KOPT-K1 (cell line): Measurements from ENCODE around the gene EDC4.
"Not testable (repeated sequence)": the region's sequence is repeated elsewhere in the genome, so short reads cannot be mapped to it uniquely, and the experiment has no call there.

Source experiments
- H3K27ac ChIP-seq: fragments of 200-600 bp; sonication (generic); 2 replicates; pipeline ENCODE4 v1.5.1; 2016; ENCODE audit warnings: antibody characterized with exemption, mild to moderate bottlenecking, low read depth, low read length; ENCODE audit not compliant: poor library complexity, severe bottlenecking
- H3K36me3 ChIP-seq: fragments of 200-600 bp; sonication (generic); 2 replicates; pipeline ENCODE4 v1.5.1; 2017; ENCODE audit warnings: antibody characterized with exemption, mild to moderate bottlenecking, low read length, moderate library complexity; ENCODE audit not compliant: insufficient read depth
- H3K9me3 ChIP-seq: fragments of 200-600 bp; sonication (generic); 2 replicates; pipeline ENCODE4 v1.5.1; 2017; ENCODE audit warnings: antibody characterized with exemption, low read length, mild to moderate bottlenecking; ENCODE audit not compliant: insufficient read depth, poor library complexity, severe bottlenecking

EDC4 gene

DNA sequence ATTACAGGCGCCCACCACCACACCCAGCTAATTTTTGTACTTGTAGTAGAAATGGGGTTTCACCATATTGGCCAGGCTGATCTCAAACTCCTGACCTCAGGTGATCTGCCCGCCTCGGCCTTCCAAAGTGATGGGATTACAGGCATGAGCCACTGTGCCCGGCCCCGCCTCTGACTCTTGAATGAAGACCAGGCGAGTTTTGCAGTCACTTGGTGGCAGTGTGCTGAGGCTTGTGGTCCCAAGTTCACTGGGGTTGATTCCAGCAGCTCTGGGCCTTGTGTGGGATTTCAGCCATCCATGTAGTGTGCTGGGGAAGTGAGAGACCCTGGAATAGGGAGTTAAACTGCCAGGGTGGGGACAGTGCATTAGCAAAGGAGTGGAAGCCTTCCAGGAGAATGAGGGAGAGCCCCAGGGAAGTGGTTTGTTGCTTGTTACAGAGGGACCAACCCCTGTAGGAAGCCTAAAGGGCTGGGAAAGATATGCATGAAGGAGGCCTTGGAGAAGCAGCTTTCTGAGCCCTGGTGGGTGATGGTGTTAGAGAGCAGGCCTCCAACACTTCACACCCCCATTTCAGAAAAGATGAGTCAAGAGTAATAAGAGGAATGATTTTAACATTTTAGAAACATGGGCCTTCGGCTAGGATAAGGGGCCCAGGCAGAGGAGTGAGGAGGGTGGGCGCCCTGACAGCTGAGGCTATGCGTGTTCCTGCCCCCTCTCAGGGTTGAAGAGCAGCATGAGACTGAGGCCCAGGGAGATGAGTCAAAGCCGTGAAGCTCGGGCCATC lies 34.7 kb downstream of the EDC4 start:
- Histone ChIP-seq H3K36me3 (peaks cover 38% of the 10 kb centered on the region), H3K27ac (no peak overlapping the region), H3K9me3 (no peaks in the 10 kb centered on the region)

DNA sequence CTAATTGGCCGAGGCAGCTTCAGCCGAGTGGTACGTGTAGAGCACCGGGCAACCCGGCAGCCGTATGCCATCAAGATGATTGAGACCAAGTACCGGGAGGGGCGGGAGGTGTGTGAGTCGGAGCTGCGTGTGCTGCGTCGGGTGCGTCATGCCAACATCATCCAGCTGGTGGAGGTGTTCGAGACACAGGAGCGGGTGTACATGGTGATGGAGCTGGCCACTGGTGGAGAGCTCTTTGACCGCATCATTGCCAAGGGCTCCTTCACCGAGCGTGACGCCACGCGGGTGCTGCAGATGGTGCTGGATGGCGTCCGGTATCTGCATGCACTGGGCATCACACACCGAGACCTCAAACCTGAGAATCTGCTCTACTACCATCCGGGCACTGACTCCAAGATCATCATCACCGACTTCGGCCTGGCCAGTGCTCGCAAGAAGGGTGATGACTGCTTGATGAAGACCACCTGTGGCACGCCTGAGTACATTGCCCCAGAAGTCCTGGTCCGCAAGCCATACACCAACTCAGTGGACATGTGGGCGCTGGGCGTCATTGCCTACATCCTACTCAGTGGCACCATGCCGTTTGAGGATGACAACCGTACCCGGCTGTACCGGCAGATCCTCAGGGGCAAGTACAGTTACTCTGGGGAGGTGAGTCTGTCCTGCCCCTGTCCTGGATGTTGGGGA lies 36.3 kb downstream of the EDC4 start:
- Histone ChIP-seq H3K9me3 (no peaks in the 10 kb centered on the region), H3K27ac (no peak overlapping the region), H3K36me3 (peaks cover 34% of the 10 kb centered on the region)

GRCh38 chr16:67910158-67910557 lies 37.3 kb downstream of the EDC4 start:
- H3K27ac ChIP-seq = peak overlapping the region; percentile 8
- H3K36me3 ChIP-seq = peaks cover 34% of the 10 kb centered on the region
- no peaks in the 10 kb centered on the region for H3K9me3 ChIP-seq

DNA sequence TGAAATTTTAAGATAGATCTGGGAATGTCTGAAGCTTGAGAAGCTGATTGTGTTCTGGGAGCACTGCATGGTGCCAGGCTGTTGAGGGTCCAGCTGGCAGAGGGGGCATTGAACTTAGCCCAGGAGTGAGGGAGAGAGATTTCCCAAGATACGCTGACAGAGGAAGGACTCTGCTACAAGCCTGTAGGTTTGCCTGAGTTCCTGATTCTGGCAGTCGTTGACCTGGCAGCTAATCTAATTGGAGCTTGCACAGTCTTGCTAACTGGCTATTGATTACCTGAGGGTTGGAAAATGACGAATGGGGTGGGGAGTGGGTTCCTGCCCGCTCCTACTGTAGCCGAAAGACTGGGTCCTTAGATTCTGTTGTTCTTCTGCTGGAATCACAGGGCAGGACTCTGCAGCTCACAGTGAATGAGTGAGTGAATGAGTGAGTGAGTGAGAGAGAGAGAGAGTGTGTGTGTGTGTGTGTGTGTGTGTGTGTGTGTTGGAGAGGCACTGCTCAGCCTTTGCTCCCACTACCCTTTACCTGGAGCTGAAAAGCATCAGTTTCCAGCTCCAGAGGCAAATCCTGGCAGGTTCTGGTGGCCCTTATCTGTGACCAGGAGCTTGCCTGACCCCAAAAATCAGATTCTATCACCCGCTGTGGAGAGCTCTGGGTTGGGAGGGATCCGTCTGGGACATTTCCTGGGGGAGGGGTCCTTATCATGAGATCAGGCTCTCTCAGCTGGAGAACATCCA lies 42.1 kb downstream of the EDC4 start:
- H3K9me3 ChIP-seq = no peaks in the 10 kb centered on the region
- H3K27ac ChIP-seq = no peak overlapping the region
- peaks cover 36% of the 10 kb centered on the region for H3K36me3 ChIP-seq

DNA sequence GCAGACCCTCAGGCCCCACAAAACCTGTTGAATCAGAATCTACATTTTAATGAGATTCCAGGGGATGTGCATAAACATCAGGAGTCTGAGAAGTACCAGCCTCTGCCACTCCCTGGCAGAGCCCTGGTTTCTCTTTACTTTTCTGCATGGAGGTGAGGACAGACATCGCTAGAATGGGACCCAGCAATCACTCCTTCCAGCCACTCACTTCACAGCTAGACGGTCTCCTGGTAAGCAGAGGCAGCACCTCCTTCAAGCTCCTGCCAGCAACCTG lies 42.6 kb downstream of the EDC4 start:
- peaks cover 36% of the 10 kb centered on the region for H3K36me3 ChIP-seq
- H3K9me3 ChIP-seq, H3K27ac ChIP-seq: not testable (repeated sequence)

GRCh38 chr16:67915831-67916723 lies 43.2 kb downstream of the EDC4 start:
- Histone ChIP-seq H3K36me3 (peaks cover 31% of the 10 kb centered on the region), H3K9me3 (no peaks in the 10 kb centered on the region), H3K27ac (no peak overlapping the region)

DNA sequence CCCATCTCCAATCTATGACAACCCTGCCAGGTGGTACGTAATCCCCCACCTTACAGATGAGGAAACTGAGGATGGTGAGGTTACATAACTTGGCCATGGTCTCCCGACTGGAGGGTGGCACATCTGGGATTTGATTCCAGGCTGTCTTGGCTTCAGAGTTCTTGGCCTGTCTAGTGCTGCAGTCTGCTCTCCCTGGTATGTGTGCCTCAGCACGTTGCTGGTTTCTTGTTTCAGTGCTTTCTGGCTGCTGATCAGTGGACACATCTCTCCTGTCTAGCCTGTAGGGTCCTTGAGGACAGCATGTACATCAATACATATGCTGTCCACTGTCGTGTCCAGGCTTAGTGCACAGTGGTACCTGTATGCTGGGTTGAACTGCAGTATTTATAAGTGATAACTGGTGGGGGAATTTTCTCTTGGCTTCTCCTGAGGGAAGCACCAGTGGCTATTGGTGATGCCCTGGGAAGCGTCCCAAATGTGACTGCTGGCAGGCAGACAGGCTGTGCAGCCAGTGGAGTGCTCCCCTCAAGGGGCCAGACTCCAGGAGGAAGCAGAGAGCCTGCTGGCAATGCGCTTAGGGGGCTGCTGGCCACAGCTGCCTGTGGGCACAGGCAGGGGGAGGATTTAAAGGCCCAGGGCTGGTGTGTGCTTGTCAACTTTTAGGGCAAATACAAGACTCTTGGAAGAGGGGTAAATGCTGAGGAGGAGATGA lies 44.4 kb downstream of the EDC4 start:
- H3K27ac ChIP-seq = no peak overlapping the region
- no peaks in the 10 kb centered on the region for H3K9me3 ChIP-seq

DNA sequence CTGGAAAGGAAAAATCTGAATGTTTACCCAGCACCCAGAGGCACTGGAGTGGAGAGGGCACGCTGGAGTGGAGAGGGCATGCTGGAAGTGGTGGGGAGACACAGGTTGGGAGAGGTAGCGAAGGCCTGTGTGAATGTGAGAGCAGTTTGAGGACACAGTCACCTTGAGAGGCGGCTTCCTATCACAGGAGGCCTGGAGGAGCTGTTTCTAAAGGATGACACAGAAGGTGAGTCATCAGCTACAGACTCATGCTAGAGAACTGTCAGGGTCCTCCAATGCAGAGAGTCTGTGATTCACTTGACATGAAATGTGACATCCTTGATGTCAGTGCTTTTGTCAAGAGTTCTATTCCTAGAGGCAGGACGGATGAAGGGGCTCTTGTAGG lies 45.0 kb downstream of the EDC4 start:
- H3K9me3 ChIP-seq = no peaks in the 10 kb centered on the region
- H3K27ac ChIP-seq = no peak overlapping the region
- peaks cover 30% of the 10 kb centered on the region for H3K36me3 ChIP-seq

More for the DNA sequence above, 44.4 kb downstream of the EDC4 start:
- peaks cover 25% of the 10 kb centered on the region for H3K36me3 ChIP-seq

- Histone ChIP-seq H3K36me3 (peaks cover 41% of the 10 kb centered on the region), H3K9me3 (no peaks in the 10 kb centered on the region), H3K27ac (no peak overlapping the region)
Measured at GRCh38 chr16:67919622-67920221, 46.9 kb downstream of the EDC4 start.

- Histone ChIP-seq H3K36me3 (peaks cover 44% of the 10 kb centered on the region; the same call in 1 of the 2 replicates), H3K9me3 (no peaks in the 10 kb centered on the region), H3K27ac (no peak overlapping the region)
Measured at GRCh38 chr16:67922221-67922620, 49.4 kb downstream of the EDC4 start.

DNA sequence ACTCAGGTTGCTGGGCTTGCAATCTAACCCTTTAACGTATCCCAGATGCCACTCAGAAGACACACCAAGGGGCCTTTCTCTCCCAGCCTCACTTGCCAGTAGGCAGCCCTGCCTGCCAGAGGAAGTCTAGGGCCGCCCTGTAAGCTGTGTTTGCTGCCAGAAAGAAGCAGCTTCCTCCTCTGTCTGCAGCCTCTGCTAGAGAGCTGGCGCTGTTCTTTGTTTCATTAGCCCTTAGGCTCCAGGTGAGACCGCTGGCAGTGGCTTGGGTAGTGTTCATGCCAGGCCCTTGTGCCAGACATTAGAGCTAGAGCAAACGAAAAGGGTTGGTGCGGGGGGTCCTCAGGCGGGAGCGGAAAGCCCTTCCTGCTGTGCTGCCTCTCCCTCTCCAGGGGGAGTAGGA lies 49.9 kb downstream of the EDC4 start:
- H3K27ac ChIP-seq = no peak overlapping the region
- H3K9me3 ChIP-seq = no peaks in the 10 kb centered on the region
- H3K36me3 ChIP-seq = peaks cover 49% of the 10 kb centered on the region; the same call in 1 of the 2 replicates

DNA sequence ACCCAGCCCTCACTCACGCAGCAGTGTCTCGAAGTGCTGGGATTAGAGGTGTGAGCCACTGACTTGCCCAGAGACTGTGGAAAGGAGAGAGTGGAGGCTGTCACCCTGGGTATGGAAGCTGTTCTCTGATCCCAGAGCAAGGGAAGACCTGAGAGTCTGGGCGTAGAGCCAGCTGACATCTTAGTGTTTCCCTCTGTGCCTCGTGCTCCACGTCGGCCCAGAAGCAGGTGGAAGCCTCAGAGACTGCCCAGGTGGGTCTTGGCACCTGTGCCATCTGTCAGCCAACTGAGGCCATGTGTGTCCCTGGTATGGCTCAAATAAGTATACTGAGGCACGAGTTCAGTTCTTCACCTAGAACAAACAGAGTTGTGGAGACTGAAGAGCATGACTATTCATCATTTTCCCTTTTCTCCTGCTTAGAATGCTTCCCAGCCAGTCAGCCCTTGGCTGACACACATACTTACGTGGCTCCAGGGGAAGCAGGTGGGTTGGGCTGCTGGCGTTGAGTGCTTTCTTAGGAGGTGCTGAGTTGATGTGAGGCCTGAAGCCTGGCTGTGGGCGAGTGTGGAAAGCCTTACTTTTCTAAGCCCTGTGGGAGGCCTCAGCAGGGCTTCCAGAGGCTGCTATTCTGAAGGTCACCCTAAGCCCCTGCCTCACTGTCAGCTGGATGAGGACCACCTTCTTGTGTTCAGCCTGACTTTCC lies 50.7 kb downstream of the EDC4 start:
- Histone ChIP-seq H3K9me3 (no peaks in the 10 kb centered on the region), H3K27ac (no peak overlapping the region), H3K36me3 (peaks cover 56% of the 10 kb centered on the region)

DNA sequence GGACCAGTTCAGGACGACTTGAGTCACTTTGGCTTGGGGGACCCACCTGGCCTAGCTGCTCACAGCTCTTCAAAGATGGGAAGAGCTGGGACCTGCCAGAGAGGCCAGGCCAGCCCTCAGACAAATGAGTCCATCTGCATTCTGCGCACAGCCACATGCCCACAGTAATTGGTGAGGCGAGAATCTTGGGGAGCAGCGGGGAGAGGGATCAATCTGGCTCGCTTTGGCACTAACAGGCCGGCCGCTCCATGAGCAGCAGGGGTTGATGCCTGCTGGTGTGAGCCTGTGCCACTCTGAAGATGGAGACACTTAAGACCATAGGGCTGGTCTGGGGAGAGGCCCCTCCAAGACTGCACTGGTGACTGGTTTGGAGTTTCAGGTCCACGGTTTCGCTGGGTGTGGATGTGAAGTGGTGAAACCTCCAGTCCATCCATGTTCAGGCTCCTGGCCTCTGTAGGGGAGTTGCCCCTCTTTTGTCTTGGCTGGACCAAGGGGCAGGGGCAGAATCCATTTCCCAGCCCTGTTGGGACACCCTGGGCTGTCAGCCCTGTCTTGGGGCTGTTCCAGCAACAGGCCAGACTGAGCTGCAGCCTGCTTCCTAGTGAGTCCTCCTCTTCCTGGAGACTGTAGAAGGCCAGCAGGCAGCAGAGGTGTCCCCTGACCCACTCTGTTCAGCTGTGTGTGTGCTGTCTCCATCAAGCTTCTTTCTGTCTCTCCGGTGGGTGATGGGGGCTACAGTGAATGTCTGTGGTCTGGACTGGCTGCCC lies 51.5 kb downstream of the EDC4 start:
- no peaks in the 10 kb centered on the region for H3K9me3 ChIP-seq
- H3K36me3 ChIP-seq = peaks cover 57% of the 10 kb centered on the region
- H3K27ac ChIP-seq = no peak overlapping the region
